Activated CD4-positive, alpha-beta T cell treated with anti-CD3 and anti-CD28 coated beads, Interleukin-2, amount 10 ng/mL, durations not matched to agents 7 days and 5 days (primary cell): ENCODE results near the gene SEMA4A. TPM values are rescaled to one million over a fixed set of nuclear protein-coding genes. Genes with fewer than 3 reads are reported as not detected.

Source experiments
- CTCF ChIA-PET: fragments of 350-600 bp; sonication (Branson Sonifier 250); formaldehyde crosslinking; loops from one replicate; lab custom pipeline; 2021; ENCODE audit warnings: antibody characterized with exemption; lab: Charles Lee
- POLR2A ChIA-PET: fragments of 350-600 bp; sonication (Branson Sonifier 250); formaldehyde crosslinking; loops from one replicate; lab custom pipeline; 2021; ENCODE audit warnings: antibody characterized with exemption; lab: Charles Lee
- DNase-seq: peaks from one replicate; pipeline ENCODE4 v3.0.0-alpha.2; 2020
- H3K27ac Mint-ChIP-seq: one replicate; pipeline ENCODE4 v1.8.0; 2021; ENCODE audit warnings: mild to moderate bottlenecking, moderate library complexity, mixed read lengths
- H3K27me3 Mint-ChIP-seq: one replicate; pipeline ENCODE4 v1.8.0; 2021; ENCODE audit warnings: mixed read lengths
- H3K36me3 Mint-ChIP-seq: one replicate; pipeline ENCODE4 v1.8.0; 2021; ENCODE audit warnings: low read depth, mixed read lengths
- H3K4me1 Mint-ChIP-seq: one replicate; pipeline ENCODE4 v1.8.0; 2021; ENCODE audit warnings: mixed read lengths
- H3K4me3 Mint-ChIP-seq: one replicate; pipeline ENCODE4 v1.8.0; 2021; ENCODE audit warnings: mild to moderate bottlenecking, moderate library complexity, mixed read lengths
- H3K9me3 Mint-ChIP-seq: one replicate; pipeline ENCODE4 v1.8.0; 2021; ENCODE audit warnings: mixed read lengths
- total RNA-seq, 2 experiments: library from RNA; stranded (reverse); gene quantifications; one replicate each; pipeline ENCODE4 v1.2.3, GENCODE V29; 2021

Gene SEMA4A
- total RNA-seq, 2 experiments from 2014 or later, result 35.3 to 37.8 TPM

DNA sequence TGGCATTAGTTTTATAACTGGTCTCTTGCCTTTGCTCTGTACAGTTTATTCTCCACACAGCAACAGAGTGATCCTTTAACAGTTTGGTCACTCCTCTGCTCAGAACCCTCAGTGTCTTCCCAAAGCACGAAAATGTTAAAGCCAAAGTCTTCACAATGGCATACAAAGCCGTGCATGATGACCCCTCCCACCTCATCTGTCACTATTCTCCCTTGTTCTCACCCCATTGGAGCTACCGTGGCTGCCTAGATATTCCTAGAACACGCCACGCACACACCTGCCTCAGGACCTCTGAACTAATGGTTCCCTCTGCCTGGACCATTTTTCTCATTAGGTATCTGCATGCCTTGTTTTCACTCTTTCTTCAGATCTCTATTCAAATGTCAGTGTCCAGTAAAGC is 8.6 kb upstream of the SEMA4A start:
- Mint-ChIP-seq H3K36me3 (no peaks in the 10 kb centered on the region), H3K9me3 (no peaks in the 10 kb centered on the region), H3K27me3 (no peaks in the 10 kb centered on the region), H3K27ac (no peak overlapping the region), H3K4me3 (no peak overlapping the region), H3K4me1 (peaks cover 37% of the 10 kb centered on the region)
- POLR2A ChIA-PET, result no interaction called here
- CTCF ChIA-PET, result interaction anchor here (0.9 to 4.6 kb wide), 8 partner anchors 10 to 175 kb away, joined by 3 to 40 read pairs (median 6); partner anchors contain the start of gene PMF1
- DNase-seq, result no peak

DNA sequence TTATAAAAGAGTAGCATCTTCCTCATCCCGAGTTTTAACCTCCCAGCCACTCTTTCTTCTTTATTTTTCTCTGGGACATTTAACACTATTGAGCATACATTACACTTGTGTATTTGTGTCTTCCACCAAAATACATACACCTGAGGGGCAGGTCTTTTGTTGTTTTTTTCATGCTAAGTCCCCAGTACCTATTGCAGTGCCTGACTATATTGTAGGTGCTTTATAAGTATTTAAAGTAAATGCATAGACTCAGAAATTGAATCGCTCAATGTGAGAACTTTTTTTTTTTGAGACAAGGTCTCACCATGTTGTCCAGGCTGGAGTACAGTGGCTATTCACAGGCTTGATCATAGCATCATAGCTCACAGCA is 7.8 kb upstream of the SEMA4A start:
- Mint-ChIP-seq H3K27ac (no peak overlapping the region), H3K36me3 (no peaks in the 10 kb centered on the region), H3K4me1 (peaks cover 42% of the 10 kb centered on the region), H3K27me3 (no peaks in the 10 kb centered on the region), H3K9me3 (no peaks in the 10 kb centered on the region), H3K4me3 (no peak overlapping the region)
- no peak for DNase-seq
- POLR2A ChIA-PET, result no interaction called here
- CTCF ChIA-PET, result interaction anchor here (0.6 to 4.6 kb wide), 22 partner anchors 8 to 312 kb away, joined by 3 to 40 read pairs (median 4); partner anchors contain the start of genes GLMP, PMF1 and SLC25A44

DNA sequence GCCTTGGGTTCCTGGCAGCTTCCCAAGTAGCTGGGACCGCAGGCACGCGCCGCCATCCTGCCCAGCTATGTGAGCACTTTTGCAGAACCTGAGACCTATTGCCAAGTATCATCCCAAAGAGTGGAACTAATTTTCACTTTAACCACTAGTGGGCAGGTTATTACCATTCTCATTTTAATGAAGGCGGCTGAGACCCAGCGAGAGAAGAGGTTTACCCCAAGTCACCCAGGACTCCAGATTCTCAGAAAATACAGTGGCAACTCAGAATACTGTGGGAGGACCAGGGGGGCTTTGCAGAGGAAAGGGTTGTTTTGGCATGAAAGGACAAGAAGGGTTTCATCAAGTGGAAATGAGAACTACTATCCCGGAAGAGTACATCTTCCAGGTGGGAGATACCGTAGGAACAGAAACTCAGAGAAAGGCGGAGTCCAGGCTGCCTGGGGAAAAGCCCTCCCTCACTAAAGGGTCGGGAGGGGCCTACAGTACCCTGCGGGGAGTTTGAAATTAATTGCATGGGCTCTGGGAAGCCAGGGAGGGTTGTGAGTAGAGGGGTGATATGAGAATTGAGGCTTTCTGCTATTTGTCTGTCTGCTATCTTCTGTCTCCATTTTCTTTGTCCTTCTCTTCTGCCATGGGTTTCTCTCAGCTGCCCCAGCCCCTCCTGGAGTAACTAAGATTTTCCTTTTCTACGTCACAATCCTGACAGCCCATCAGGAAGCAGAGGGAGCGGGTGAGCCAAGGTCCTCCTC is 7.2 kb upstream of the SEMA4A start:
- Mint-ChIP-seq H3K4me3 (peak overlapping the region; percentile 11), H3K27ac (peak overlapping the region; percentile 88), H3K27me3 (no peaks in the 10 kb centered on the region), H3K4me1 (peaks cover 42% of the 10 kb centered on the region), H3K36me3 (no peaks in the 10 kb centered on the region), H3K9me3 (no peaks in the 10 kb centered on the region)
- DNase-seq, result peak; percentile 68
- POLR2A ChIA-PET, result no interaction called here
- CTCF ChIA-PET, result interaction anchor here (0.5 to 4.6 kb wide), 26 partner anchors 9 to 311 kb away, joined by 3 to 40 read pairs (median 4); partner anchors contain the start of genes GLMP, LMNA, PMF1 and SLC25A44

DNA sequence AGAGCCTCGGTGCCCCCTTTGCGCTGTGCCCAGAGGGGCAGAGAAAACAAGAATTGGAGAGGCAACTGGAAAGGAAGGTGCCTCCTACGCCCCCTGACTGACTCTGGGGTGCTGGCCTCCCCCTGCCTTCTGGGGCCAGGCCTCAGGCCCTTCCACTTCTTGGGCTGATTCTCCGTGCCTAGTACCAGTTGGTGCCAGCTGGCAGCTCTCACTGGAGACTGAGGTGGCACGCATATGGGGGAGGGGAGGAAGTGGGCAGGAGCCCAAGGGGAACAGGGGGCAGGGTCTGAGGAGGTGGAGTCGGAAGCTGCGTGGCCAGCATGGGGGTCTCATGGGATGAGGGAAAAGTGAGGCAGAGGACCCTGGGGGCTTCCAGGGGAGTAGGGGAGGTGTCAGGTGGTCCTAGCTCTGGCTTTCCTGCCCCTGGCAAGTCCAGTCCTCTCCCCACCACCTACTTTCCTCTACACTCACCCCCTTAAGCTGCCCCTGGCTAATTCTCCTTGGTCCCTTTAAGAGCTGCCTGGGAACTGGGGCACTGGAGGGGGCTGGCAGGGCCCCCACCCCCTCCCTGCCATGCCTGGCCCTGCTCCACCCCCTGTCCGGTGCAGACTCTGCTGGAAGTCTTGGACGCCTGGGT is 6.5 kb upstream of the SEMA4A start:
- no peak overlapping the region for H3K4me3 Mint-ChIP-seq
- H3K27me3 Mint-ChIP-seq, result no peaks in the 10 kb centered on the region
- H3K9me3 Mint-ChIP-seq, result no peaks in the 10 kb centered on the region
- POLR2A ChIA-PET, result no interaction called here
- H3K36me3 Mint-ChIP-seq, result no peaks in the 10 kb centered on the region
- peak overlapping the region; percentile 88 for H3K27ac Mint-ChIP-seq
- DNase-seq, result no peak
- CTCF ChIA-PET, result interaction anchor here (0.5 to 4.6 kb wide), 11 partner anchors 8 to 180 kb away, joined by 3 to 40 read pairs (median 4); partner anchors contain the start of gene LMNA
- peaks cover 42% of the 10 kb centered on the region for H3K4me1 Mint-ChIP-seq

DNA sequence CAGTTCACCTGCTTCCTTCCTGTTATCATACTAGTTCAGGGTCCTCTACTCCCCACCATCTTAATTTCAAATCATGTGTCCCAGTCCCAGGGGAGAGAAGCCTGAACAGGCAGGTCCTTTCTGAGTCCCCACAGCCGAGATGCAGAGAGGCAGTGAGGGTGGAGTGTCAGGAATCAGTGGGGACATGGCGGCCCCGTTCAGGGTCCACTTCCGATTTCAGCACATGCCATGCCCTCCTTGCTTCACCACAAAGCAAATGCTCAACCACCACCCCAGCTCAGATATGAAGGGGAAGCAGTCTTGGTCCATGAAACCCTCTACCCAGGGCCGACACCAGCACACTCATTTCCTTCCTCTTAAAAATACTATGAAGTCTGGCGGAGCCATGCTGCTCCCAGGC is 5.2 kb upstream of the SEMA4A start:
- DNase-seq, result no peak
- Mint-ChIP-seq H3K27ac (peak overlapping the region; percentile 80), H3K9me3 (no peaks in the 10 kb centered on the region), H3K27me3 (no peaks in the 10 kb centered on the region), H3K4me3 (no peak overlapping the region), H3K4me1 (peaks cover 49% of the 10 kb centered on the region), H3K36me3 (no peaks in the 10 kb centered on the region)
- ChIA-PET CTCF (interaction anchor here (1.3 to 4.6 kb wide), 5 partner anchors 27 to 132 kb away, joined by 3 to 40 read pairs (median 4); partner anchors contain the start of gene LMNA), POLR2A (no interaction called here)

DNA sequence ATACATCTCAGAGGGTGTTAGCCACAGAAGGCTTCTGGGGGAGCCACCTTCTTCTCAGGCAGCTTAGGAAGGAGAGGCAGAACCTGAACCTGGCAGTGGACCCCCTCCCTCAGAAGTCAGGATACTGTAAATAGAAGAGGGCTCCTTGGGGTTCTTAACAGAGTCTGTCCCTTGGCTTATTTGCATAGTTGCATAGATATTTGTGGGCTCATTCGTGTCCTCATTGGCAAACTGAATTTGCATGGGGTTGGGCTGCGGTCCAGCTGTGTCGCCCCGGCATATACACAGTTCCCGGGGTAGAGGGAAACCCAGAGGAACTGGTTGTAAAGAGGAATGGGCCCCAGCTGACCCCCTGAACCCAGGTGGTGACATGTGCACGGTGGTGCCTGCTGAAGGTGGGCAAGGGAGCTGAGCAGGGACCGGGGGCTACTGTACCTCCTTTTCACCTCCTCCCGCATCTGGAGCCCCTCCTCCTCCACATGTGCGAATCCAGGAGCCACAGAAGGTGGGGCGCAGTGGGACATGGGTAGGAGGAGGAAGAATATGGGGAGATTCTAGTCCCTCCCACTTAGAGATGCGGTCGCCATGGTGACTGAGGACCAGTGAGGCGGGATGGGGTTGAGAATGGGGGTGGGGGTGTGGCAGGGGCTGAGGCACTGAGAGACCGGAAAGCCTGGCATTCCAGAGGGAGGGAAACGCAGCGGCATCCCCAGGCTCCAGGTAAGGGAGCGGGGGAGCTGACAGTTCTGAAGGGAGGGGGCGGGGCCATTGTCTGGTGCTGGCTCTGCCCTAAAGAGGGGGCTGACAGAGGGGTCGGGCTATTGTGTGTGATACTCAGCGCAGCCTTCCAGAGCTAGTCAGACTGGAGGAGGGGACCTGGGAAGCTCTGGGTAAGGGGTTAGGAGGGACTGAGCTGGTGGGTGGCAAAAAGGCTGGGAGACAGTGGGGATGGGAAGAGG is 3.7 kb upstream of the SEMA4A start:
- H3K4me3 Mint-ChIP-seq, result no peak overlapping the region
- H3K27me3 Mint-ChIP-seq, result no peaks in the 10 kb centered on the region
- no peaks in the 10 kb centered on the region for H3K9me3 Mint-ChIP-seq
- DNase-seq, result no peak
- no peak overlapping the region for H3K27ac Mint-ChIP-seq
- no peaks in the 10 kb centered on the region for H3K36me3 Mint-ChIP-seq
- H3K4me1 Mint-ChIP-seq, result peaks cover 57% of the 10 kb centered on the region
- POLR2A ChIA-PET, result no interaction called here
- CTCF ChIA-PET, result interaction anchor here (0.7 to 5.7 kb wide), 8 partner anchors 12 to 131 kb away, joined by 3 to 42 read pairs (median 4); no protein-coding TSS in a partner anchor

DNA sequence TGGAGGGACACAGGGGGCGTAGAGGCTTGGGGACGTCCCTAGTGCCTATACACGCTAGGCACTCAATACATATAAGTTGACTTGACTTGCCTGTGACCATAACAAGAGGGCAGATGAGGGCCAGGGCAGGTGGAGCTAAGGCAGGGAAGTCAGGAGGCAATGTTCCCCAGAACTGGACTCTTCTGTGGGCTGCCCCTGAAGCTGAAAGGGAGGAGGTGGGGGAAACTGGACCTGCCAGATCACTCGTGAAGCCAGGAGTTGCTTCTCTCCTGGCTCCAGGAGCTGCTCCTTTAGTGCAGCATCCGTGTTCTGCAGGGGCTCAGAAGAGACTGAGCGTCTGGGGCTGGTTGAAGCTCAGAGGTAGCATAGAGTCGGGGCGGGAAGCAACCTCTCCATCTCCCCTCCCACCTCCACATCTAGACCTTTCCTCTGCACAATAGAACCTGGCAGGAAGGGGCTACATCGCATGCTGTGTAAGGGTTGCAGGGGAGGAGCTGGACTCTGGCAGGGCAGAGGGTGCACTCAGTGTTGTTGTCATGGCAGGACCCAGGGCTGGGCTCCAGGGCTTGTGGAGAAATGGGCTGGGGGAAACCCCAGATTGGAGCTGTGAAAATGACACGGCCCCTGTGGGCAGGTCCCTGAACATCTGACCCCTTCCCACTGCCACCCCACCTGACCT is 2.9 kb upstream of the SEMA4A start:
- H3K27ac Mint-ChIP-seq, result peak overlapping the region; percentile 31
- ChIA-PET POLR2A (no interaction called here), CTCF (interaction anchor here (0.7 to 5.7 kb wide), 7 partner anchors 12 to 83 kb away, joined by 3 to 42 read pairs (median 6); no protein-coding TSS in a partner anchor)
- H3K4me3 Mint-ChIP-seq, result no peak overlapping the region
- H3K4me1 Mint-ChIP-seq, result peaks cover 64% of the 10 kb centered on the region
- no peaks in the 10 kb centered on the region for H3K9me3 Mint-ChIP-seq
- H3K27me3 Mint-ChIP-seq, result no peaks in the 10 kb centered on the region
- no peak for DNase-seq
- no peaks in the 10 kb centered on the region for H3K36me3 Mint-ChIP-seq

DNA sequence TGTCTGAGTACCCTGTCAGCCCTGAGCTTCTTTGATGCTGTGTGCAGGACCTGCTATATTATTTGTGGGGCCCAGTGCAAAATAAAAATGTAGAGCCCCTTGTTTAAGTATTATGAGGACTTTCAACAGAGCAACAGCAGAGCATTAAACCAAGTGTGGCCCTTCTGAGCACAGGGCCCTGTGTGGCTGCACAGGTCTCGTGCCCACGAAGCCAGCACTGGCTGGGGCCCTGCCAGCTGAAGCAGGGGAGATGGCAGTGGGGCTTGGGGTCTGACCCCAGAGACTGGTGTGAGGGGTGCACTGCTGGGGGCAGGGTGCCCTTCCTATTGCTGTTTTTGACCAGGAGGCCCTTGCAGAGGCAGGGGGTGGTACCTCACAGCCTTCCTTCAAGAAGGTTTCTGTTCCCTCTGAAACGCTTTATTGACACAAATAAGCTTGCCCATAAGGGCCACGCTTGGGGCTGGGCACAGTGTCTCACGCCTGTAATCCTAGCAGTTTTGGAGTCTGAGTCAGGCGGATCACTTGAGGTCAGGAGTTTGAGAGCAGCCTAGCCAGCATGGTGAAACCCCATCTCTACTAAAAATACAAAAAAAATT is 2.2 kb upstream of the SEMA4A start:
- Mint-ChIP-seq H3K4me1 (peaks cover 64% of the 10 kb centered on the region), H3K27me3 (no peaks in the 10 kb centered on the region), H3K36me3 (no peaks in the 10 kb centered on the region), H3K27ac (no peak overlapping the region), H3K9me3 (no peaks in the 10 kb centered on the region), H3K4me3 (no peak overlapping the region)
- DNase-seq, result no peak
- ChIA-PET CTCF (interaction anchor here (1.0 to 5.7 kb wide), 8 partner anchors 9 to 73 kb away, joined by 3 to 42 read pairs (median 5); partner anchors contain the start of gene LMNA), POLR2A (no interaction called here)

DNA sequence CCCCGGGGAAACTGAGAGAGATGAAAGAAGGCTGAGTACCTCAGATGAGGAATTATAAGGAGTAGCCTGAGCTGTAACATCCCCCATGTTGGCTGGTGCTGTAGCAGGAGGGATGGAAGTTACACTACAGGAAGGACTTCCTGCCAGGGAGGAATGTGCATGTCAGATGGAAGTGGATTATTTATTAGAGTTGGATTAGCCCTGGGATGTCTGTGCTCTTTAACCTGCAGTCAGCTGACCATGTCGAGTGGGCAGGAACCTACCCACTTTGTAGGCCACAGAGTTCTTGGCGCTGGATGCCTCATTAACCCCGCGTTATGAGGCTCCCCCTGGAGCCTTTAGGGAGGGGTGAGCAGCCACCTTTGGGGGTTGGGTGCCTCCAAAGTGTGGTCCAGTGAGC is 757 bp upstream of the SEMA4A start:
- no peaks in the 10 kb centered on the region for H3K9me3 Mint-ChIP-seq
- ChIA-PET POLR2A (no interaction called here), CTCF (interaction anchor here (0.6 to 5.7 kb wide), 8 partner anchors 11 to 72 kb away, joined by 3 to 42 read pairs (median 3); partner anchors contain the start of genes LMNA and PMF1)
- H3K27me3 Mint-ChIP-seq, result no peaks in the 10 kb centered on the region
- DNase-seq, result no peak
- H3K27ac Mint-ChIP-seq, result no peak overlapping the region
- peaks cover 6% of the 10 kb centered on the region for H3K36me3 Mint-ChIP-seq
- H3K4me3 Mint-ChIP-seq, result no peak overlapping the region
- peaks cover 67% of the 10 kb centered on the region for H3K4me1 Mint-ChIP-seq

DNA sequence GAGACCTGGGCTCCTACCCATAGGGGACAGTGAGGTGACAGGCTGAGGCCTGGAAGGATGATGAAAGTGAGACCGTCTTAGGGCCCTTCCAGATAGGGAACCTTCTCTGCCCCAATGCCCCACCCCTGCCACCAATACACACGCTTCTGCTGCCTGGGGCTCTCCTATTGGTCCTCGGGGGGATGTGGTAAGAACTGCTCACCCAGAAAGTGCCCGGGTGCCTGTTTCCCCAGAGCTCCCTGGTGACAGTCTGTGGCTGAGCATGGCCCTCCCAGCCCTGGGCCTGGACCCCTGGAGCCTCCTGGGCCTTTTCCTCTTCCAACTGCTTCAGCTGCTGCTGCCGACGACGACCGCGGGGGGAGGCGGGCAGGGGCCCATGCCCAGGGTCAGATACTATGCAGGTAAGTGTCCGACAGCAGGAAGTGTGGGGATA is 948 bp downstream of the SEMA4A start:
- Mint-ChIP-seq H3K9me3 (no peaks in the 10 kb centered on the region), H3K27me3 (no peaks in the 10 kb centered on the region), H3K27ac (peak overlapping the region; percentile 85), H3K4me1 (peaks cover 71% of the 10 kb centered on the region), H3K36me3 (peaks cover 19% of the 10 kb centered on the region), H3K4me3 (peak overlapping the region; percentile 81)
- CTCF ChIA-PET, result interaction anchor here (0.6 to 5.7 kb wide), 10 partner anchors 8 to 165 kb away, joined by 3 to 42 read pairs (median 4); partner anchors contain the start of gene SLC25A44
- POLR2A ChIA-PET, result interaction anchor here (0.7 to 1.2 kb wide), 2 partner anchors 59 to 78 kb away, joined by 3 read pairs; partner anchors contain the start of gene PMF1
- DNase-seq, result peak; percentile 71
